Measurements from ENCODE around the gene VSTM4. TPM values are rescaled to one million over a fixed set of nuclear protein-coding genes. Genes with fewer than 3 reads are reported as not detected.

The VSTM4 gene
- total and polyA plus RNA-seq, 9 of the 15 experiments (the other 6 are each of a cell fraction or from before 2014, with no cell fraction given): 1.0 to 7.9 (median 3.0) TPM

GRCh38 chr10:49033939-49034338 is 81.4 kb downstream of the VSTM4 start (continued):
- TF ChIP-seq, protein P1, sequence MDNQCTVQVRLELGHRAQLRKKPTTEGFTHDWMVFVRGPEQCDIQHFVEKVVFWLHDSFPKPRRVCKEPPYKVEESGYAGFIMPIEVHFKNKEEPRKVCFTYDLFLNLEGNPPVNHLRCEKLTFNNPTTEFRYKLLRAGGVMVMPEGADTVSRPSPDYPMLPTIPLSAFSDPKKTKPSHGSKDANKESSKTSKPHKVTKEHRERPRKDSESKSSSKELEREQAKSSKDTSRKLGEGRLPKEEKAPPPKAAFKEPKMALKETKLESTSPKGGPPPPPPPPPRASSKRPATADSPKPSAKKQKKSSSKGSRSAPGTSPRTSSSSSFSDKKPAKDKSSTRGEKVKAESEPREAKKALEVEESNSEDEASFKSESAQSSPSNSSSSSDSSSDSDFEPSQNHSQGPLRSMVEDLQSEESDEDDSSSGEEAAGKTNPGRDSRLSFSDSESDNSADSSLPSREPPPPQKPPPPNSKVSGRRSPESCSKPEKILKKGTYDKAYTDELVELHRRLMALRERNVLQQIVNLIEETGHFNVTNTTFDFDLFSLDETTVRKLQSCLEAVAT (IDR thresholded peaks at IDR 0.05): peak in 1 of 2 experiments; percentile 60; a peak in 1 of 4 replicates
- TF ChIP-seq HDAC3 (IDR thresholded peaks at IDR 0.05; ENCODE audit: borderline replicate concordance, partially characterized antibody) (no peak), KDM5B (IDR thresholded peaks at IDR 0.05; ENCODE audit: insufficient replicate concordance, low read depth, low read length) (no peak), RAD21 (CRISPR knock-in tag; conservative IDR thresholded peaks at IDR 0.05 in 1 of 2, IDR thresholded peaks at IDR 0.05 in 1 of 2) (no peak), E4F1 (CRISPR knock-in tag; IDR thresholded peaks at IDR 0.05; ENCODE audit: borderline replicate concordance) (no peak), NKRF (IDR thresholded peaks at IDR 0.05; ENCODE audit: borderline replicate concordance) (0 out of 2 replicates have a peak, but pooled peaks have one; percentile 33), DPF2 (IDR thresholded peaks at IDR 0.05) (no peak), ZNF253 (CRISPR knock-in tag; conservative IDR thresholded peaks at IDR 0.05) (no peak), RFX1 (IDR thresholded peaks at IDR 0.05) (no peak), MCM3 (IDR thresholded peaks at IDR 0.05) (no peak), THRAP3 (IDR thresholded peaks at IDR 0.05; ENCODE audit: borderline replicate concordance) (no peak), KDM2B (CRISPR knock-in tag; IDR thresholded peaks at IDR 0.05) (no peak), ZNF655 (CRISPR knock-in tag; IDR thresholded peaks at IDR 0.05) (no peak), SRSF9 (IDR thresholded peaks at IDR 0.05; ENCODE audit: borderline replicate concordance, low read depth, low read length) (no peak)
- TF ChIP-seq, protein P2, sequence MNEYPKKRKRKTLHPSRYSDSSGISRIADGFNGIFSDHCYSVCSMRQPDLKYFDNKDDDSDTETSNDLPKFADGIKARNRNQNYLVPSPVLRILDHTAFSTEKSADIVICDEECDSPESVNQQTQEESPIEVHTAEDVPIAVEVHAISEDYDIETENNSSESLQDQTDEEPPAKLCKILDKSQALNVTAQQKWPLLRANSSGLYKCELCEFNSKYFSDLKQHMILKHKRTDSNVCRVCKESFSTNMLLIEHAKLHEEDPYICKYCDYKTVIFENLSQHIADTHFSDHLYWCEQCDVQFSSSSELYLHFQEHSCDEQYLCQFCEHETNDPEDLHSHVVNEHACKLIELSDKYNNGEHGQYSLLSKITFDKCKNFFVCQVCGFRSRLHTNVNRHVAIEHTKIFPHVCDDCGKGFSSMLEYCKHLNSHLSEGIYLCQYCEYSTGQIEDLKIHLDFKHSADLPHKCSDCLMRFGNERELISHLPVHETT (CRISPR knock-in tag; conservative IDR thresholded peaks at IDR 0.05 in 1 of 2, IDR thresholded peaks at IDR 0.05 in 1 of 2): no peak
- TF ChIP-seq, protein P3, sequence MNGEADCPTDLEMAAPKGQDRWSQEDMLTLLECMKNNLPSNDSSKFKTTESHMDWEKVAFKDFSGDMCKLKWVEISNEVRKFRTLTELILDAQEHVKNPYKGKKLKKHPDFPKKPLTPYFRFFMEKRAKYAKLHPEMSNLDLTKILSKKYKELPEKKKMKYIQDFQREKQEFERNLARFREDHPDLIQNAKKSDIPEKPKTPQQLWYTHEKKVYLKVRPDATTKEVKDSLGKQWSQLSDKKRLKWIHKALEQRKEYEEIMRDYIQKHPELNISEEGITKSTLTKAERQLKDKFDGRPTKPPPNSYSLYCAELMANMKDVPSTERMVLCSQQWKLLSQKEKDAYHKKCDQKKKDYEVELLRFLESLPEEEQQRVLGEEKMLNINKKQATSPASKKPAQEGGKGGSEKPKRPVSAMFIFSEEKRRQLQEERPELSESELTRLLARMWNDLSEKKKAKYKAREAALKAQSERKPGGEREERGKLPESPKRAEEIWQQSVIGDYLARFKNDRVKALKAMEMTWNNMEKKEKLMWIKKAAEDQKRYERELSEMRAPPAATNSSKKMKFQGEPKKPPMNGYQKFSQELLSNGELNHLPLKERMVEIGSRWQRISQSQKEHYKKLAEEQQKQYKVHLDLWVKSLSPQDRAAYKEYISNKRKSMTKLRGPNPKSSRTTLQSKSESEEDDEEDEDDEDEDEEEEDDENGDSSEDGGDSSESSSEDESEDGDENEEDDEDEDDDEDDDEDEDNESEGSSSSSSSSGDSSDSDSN (IDR thresholded peaks at IDR 0.05; ENCODE audit: borderline replicate concordance in 1 of 2, low read depth in 2 of 2, low read length in 2 of 2): no peak
